Uterus (tissue), 2 donors: ENCODE data around the gene SMAD2.

ENCODE experiments used
- POLR2A ChIP-seq, 2 donors: fragments of 450-650 bp; IDR thresholded peaks; one replicate each; pipeline ENCODE4 v1.6.1; 2016; ENCODE audit warnings: antibody characterized with exemption in 2 of 2, mild to moderate bottlenecking in 1 of 2, moderate library complexity in 1 of 2
- TF ChIP-seq, protein P1 (sequence below), 4 experiments: fragments of 200-600 bp in 2 of 4; fragments of 450-650 bp in 2 of 4; sonication (generic) in 2 of 4; IDR thresholded peaks; one replicate each; pipeline ENCODE4 v1.5.1; 2016 to 2019; ENCODE audit warnings: antibody characterized with exemption in 4 of 4, mild to moderate bottlenecking in 2 of 4, moderate library complexity in 1 of 4

DNA sequence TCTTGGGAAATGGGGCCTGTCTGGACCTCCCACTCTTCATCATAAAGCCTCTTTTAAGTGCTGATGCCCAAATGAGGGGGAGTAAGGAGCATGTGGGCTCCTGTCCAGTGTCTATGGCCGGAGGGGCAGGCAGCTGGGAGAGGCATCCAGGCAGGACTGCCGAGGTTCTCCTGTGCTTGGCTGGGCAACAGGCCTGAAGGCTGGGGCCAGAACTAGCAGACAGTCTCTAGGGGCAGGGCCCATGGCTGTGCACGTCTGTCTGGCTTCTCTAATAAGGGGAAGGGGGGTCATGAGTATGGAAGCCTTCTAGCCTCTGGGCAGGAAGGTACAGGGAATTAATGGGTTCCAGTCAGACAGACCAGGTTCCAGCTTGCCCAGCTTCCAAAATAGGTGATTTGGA is 128.6 kb downstream of the SMAD2 start:
- TF ChIP-seq, protein P1, sequence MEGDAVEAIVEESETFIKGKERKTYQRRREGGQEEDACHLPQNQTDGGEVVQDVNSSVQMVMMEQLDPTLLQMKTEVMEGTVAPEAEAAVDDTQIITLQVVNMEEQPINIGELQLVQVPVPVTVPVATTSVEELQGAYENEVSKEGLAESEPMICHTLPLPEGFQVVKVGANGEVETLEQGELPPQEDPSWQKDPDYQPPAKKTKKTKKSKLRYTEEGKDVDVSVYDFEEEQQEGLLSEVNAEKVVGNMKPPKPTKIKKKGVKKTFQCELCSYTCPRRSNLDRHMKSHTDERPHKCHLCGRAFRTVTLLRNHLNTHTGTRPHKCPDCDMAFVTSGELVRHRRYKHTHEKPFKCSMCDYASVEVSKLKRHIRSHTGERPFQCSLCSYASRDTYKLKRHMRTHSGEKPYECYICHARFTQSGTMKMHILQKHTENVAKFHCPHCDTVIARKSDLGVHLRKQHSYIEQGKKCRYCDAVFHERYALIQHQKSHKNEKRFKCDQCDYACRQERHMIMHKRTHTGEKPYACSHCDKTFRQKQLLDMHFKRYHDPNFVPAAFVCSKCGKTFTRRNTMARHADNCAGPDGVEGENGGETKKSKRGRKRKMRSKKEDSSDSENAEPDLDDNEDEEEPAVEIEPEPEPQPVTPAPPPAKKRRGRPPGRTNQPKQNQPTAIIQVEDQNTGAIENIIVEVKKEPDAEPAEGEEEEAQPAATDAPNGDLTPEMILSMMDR (IDR thresholded peaks at IDR 0.05) = no peak
- no peak for TF ChIP-seq POLR2A (IDR thresholded peaks at IDR 0.05)
